Measurements from ENCODE around the gene RLBP1. TPM values are rescaled to one million over a fixed set of nuclear protein-coding genes. Genes with fewer than 3 reads are reported as not detected.

The RLBP1 gene
- total RNA-seq, 1 donor from 2014 or later = not detected

- no peak overlapping the region for H3K27ac Mint-ChIP-seq
- no peak for TF ChIP-seq CTCF (IDR thresholded peaks at IDR 0.05)
- ATAC-seq (ENCODE audit: low read depth) = no peak
- no peaks in the 10 kb centered on the region for H3K9me3 Mint-ChIP-seq
- intact Hi-C loops (cut with micrococcal nuclease) = no loop called here
- no peak for DNase-seq
- ChIA-PET POLR2A (no interaction called here), CTCF (interaction anchor here (2.0 kb wide), 1 partner anchor 15 kb away, joined by 5 read pairs; no protein-coding TSS in a partner anchor)
- H3K4me1 Mint-ChIP-seq = peaks cover 3% of the 10 kb centered on the region
- no peaks in the 10 kb centered on the region for H3K27me3 Mint-ChIP-seq
- no peak overlapping the region for H3K4me3 Mint-ChIP-seq
- H3K36me3 Mint-ChIP-seq (ENCODE audit: low read depth) = peaks cover 34% of the 10 kb centered on the region
These were observed 57.9 kb downstream of the RLBP1 start for GRCh38 chr15:89163271-89164055.

DNA sequence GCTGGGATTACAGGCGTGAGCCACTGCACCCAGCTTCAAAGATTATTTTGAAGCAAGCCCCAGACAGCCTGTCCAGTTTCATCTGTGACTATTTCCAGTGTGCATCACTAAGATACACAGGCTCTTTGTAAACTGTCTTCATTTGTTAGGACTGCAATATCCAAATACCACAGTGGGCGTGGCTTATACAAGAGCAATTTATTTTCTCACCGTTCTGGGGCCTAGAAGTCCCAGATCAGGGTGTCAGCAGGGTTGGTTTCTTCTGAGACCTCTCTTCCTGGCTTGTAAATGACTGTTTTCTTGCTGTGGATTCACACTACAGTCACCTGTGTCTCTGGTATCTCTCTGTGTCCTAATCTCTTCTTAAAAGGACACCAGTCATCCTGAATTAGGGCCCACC lies 59.7 kb downstream of the RLBP1 start:
- no peak overlapping the region for H3K27ac Mint-ChIP-seq
- H3K36me3 Mint-ChIP-seq (ENCODE audit: low read depth) = peaks cover 49% of the 10 kb centered on the region
- no peak for TF ChIP-seq CTCF (IDR thresholded peaks at IDR 0.05)
- DNase-seq (no peak), ATAC-seq (ENCODE audit: low read depth) (no peak)
- ChIA-PET CTCF (interaction anchor here (1.0 kb wide), 1 partner anchor 16 kb away, joined by 4 read pairs; no protein-coding TSS in a partner anchor), POLR2A (no interaction called here)
- intact Hi-C loops (cut with micrococcal nuclease) = no loop called here
- H3K9me3 Mint-ChIP-seq = no peaks in the 10 kb centered on the region
- H3K27me3 Mint-ChIP-seq = no peaks in the 10 kb centered on the region
- H3K4me3 Mint-ChIP-seq = no peak overlapping the region
- no peaks in the 10 kb centered on the region for H3K4me1 Mint-ChIP-seq

Other genes starting within 250 kb of the RLBP1 start
- 40.7 and 48.8 TPM in 2 replicates for gene ABHD2, start 133.1 kb downstream of the RLBP1 start, total RNA-seq
- gene FANCI, start 22.4 kb upstream of the RLBP1 start, total RNA-seq = 13.8 and 16.6 TPM in 2 replicates
- gene POLG, start 113.2 kb upstream of the RLBP1 start, total RNA-seq = 116 and 144 TPM in 2 replicates